HFF-Myc (cell line): ENCODE measurements around the gene MRS2.

ENCODE experiments used
- DNase-seq: peaks from one replicate; pipeline ENCODE4 v3.0.0-alpha.2; 2011; ENCODE audit warnings: low read depth; ENCODE audit errors: extremely low read depth
- H3K4me3 ChIP-seq: replicated peaks from 2 replicates; pipeline ENCODE4 v1.5.1; 2011; ENCODE audit warnings: low read depth, mild to moderate bottlenecking, control low read depth, low read length
- CTCF ChIP-seq: IDR thresholded peaks from 2 replicates; pipeline ENCODE4 v1.5.1; 2012; ENCODE audit warnings: mild to moderate bottlenecking, low read depth, low read length, control low read depth; ENCODE audit errors: missing control alignments

MRS2 gene

GRCh38 chr6:24419526-24419925 is 16.8 kb downstream of the MRS2 start:
- DNase-seq: no peak
- no peak for TF ChIP-seq CTCF
- no peak overlapping the region for H3K4me3 ChIP-seq

GRCh38 chr6:24425091-24425490 is 22.4 kb downstream of the MRS2 start:
- no peak for DNase-seq
- H3K4me3 ChIP-seq: no peak overlapping the region
- no peak for TF ChIP-seq CTCF

- no peak for TF ChIP-seq CTCF
- DNase-seq: no peak
Measured at GRCh38 chr6:24426729-24427446, 24.2 kb downstream of the MRS2 start.

DNA sequence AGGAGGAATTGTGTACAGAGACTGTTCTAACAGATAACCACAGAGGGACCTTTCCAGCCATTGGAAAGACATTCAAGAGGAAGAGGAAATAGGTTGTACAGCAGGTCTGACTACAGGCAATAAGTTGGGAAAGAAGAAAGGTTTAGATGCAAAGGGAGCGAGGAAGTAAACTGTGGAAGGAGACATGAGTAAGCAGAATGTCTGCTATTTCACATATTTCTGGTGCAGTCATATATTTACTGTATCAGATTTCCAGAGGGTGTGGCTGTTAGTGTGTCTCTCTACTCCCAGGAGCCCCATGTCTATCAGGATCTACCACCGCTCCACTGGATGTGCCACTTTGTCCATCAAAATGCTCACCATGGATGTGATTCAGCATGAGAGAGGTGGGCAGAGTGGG is 25.9 kb downstream of the MRS2 start:
- no peak for TF ChIP-seq CTCF
- DNase-seq: no peak
- H3K4me3 ChIP-seq: no peak overlapping the region

More at GRCh38 chr6:24426729-24427446, 24.2 kb downstream of the MRS2 start:
- H3K4me3 ChIP-seq: no peak overlapping the region

GRCh38 chr6:24429146-24429545 is 26.4 kb downstream of the MRS2 start:
- H3K4me3 ChIP-seq: no peak overlapping the region
- no peak for TF ChIP-seq CTCF
- DNase-seq: no peak

DNA sequence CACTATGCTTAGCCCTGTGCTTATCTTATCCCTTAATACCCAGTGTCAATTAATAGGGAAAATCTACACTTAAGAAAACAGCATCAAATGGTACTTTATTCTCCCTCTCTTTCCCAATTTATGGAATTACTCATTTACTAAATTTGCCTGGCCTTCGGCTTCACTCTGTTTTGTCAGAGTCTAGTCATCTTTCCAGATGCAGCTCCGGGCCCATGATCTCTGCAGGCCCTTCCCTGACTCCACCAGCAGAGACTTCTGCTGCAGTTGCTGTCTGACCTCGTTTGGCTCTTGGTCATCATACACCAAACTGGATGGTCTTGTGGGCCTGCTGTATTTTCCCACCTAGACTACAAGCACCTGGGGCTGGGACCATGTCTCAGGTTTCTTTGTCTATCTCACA is 27.4 kb downstream of the MRS2 start:
- no peak for TF ChIP-seq CTCF
- H3K4me3 ChIP-seq: no peak overlapping the region
- DNase-seq: no peak

DNA sequence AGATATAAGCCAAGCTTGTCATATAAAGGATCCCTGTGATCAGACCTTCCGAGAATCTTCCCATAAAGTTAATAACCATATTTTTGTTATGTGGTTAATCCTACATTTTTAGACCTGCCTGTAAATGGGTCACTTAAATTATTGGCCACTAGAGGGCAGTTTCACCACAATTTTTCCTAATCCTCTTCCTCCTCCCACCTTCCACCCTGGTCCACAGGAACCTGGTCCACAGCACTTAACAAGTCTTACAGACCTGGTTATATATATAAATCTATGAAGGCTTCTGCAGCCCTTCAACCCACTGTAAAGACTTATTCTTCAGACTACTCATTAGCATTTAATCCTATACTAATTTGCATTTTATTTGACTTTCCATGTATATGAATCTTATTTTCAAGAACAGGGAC is 28.3 kb downstream of the MRS2 start:
- peak; percentile 30 for DNase-seq
- TF ChIP-seq CTCF: peak; percentile 53
- no peak overlapping the region for H3K4me3 ChIP-seq
